Pancreas (tissue), 10 donors: ENCODE data around the gene MTMR4. TPM values are rescaled to one million over a fixed set of nuclear protein-coding genes. Genes with fewer than 3 reads are reported as not detected.
A peak's percentile ranks its signal among the peaks of the same experiment; 100 is the strongest.

Experiments used
- ATAC-seq, 4 donors: fragments of 200-7000 bp; cut with Tn5 transposase; one replicate each; pipeline versions ENCODE4 v1.8.0 to v1.9.1; 2020; ENCODE audit warnings: mild to moderate bottlenecking in 4 of 4, moderate library complexity in 4 of 4
- DNase-seq, 6 donors: peaks; one replicate each; pipeline ENCODE4 v3.0.0-alpha.2; 2020
- FAIRE-seq: peaks from 2 replicates; lab custom pipeline; 2012; peaks lifted over from hg19 to GRCh38; lab: Jason Lieb, UNC
- H3K27ac ChIP-seq, 4 donors: fragments of 200-600 bp; sonication (generic); 1 replicate in 3 of 4; 2 replicates in 1 of 4; pipeline versions ENCODE4 v1.5.0 to v1.8.0; 2020
- H3K27me3 ChIP-seq, 4 donors: fragments of 200-600 bp; one replicate each; pipeline ENCODE4 v1.8.0; 2021
- H3K36me3 ChIP-seq, 3 donors: fragments of 200-600 bp; sonication (generic) in 1 of 3; one replicate each; pipeline versions ENCODE4 v1.5.0 to v1.8.0; 2020 to 2021
- H3K4me1 ChIP-seq, 3 donors: fragments of 200-600 bp; one replicate each; pipeline ENCODE4 v1.8.0; 2021
- H3K4me3 ChIP-seq, 4 donors: fragments of 200-600 bp; sonication (generic) in 2 of 4; one replicate each; pipeline versions ENCODE4 v1.5.0 to v1.8.0; 2020 to 2021
- H3K9me3 ChIP-seq, 4 donors: fragments of 200-600 bp; one replicate each; pipeline ENCODE4 v1.8.0; 2021
- WGBS, 2 donors: extraction: QIAGEN DNeasy Blood & Tissue Kit; methylation state at CpG; one replicate each; pipeline ENCODE4 v1.1.7; 2013; 5-methylcytosine and 5-hydroxymethylcytosine counted together
- intact Hi-C, 3 donors: fragments of 100-400 bp; cut with DNase I; formaldehyde crosslinking; loops; one replicate each; pipeline versions ENCODE4 v1.11.1 to v1.14.2; 2022
- polyA plus RNA-seq, 2 donors: library from polyadenylated mRNA; stranded (reverse); fragments of 200-250 nt; gene quantifications; one replicate each; pipeline ENCODE4 v1.2.3, GENCODE V29; 2013
- total RNA-seq, 6 donors: library from RNA; stranded (reverse); fragmentation: NEBNext Ultra II Directional in 4 of 6; extraction: Animal tissue kit (Norgen Biotek cat#: 25700) in 4 of 6; gene quantifications; one replicate each; pipeline versions ENCODE4 v1.2.1 to v1.2.4, GENCODE V29; 2021 to 2023
- TF ChIP-seq, protein P1 (sequence below), 4 donors: fragments of 200-600 bp; sonication (generic) in 3 of 4; IDR thresholded peaks; one replicate each; pipeline versions ENCODE4 v1.5.0 to v1.8.0; 2021; ENCODE audit warnings: antibody characterized with exemption in 4 of 4
- donor health status: healthy with polysubstance abuse.
- donor health status: DM: no; HTN: no; CAD: no; lungs with moderate emphysema.
- donor health status: DM: no; HTN: no; CAD: no.
- donor health status: control.
- donor health status: control.
- donor health status: Bipolar disorder and iron deficiency.
- donor health status: DM: yes; HTN: yes; CAD: no.
- donor health status: DM: no; HTN: no; CAD: no.
- donor health status: DM: no; HTN: no; CAD: no.
- donor health status: DM: yes; HTN: yes; CAD: no.

Gene MTMR4
- total and polyA plus RNA-seq, 8 donors = 8.1 to 19.9 (median 14.5) TPM

DNA sequence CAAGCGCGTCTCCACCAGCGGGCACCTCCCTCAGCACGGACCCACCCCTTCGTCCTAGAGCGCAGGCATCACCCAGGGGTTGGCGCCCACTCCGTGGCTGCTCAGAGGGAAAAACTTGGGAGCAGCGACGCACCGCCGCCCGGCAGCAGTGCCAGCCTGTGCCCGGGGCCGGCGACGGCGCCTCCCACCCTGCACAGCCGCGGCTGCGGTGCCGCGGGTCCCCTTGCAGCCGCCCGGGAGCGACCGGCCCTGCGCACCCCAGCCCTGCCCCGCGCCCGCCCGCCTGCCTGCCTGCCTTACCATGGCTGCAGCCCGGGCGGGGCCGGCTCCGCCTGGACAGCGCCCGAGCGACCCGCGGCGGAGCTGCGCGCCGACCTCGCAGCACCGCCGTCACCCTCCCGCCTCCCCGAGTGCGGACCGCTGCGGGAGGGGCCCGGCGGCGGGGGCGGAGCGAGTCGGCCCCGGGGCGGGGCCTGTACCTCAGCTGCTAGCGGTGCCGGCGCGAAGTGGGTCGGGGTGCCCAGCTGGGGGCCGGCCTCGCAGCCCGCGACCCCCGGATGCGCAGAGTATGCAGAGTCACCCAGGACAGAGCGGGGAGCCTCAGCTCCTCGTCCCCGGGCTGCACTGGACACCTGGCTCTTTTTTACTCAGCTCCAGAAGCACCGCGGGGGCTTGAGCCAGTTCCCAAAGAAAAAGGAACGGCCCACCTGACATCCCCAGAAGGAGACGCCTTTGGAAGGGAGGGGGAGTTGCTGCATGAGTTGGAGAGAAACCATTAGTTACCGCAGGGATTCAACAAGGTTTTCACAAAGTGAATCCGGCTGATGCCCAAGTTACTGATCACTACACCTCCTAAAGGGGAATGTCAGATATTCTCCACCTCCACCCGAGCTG is 17.5 kb upstream of the MTMR4 start:
- TF ChIP-seq, protein P1, sequence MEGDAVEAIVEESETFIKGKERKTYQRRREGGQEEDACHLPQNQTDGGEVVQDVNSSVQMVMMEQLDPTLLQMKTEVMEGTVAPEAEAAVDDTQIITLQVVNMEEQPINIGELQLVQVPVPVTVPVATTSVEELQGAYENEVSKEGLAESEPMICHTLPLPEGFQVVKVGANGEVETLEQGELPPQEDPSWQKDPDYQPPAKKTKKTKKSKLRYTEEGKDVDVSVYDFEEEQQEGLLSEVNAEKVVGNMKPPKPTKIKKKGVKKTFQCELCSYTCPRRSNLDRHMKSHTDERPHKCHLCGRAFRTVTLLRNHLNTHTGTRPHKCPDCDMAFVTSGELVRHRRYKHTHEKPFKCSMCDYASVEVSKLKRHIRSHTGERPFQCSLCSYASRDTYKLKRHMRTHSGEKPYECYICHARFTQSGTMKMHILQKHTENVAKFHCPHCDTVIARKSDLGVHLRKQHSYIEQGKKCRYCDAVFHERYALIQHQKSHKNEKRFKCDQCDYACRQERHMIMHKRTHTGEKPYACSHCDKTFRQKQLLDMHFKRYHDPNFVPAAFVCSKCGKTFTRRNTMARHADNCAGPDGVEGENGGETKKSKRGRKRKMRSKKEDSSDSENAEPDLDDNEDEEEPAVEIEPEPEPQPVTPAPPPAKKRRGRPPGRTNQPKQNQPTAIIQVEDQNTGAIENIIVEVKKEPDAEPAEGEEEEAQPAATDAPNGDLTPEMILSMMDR (IDR thresholded peaks at IDR 0.05) = no peak
- DNase-seq = peak in 5 of 6 donors; percentile 37 to 83 (median 57)
- H3K27ac ChIP-seq = no peak overlapping the region
- H3K4me3 ChIP-seq = peak overlapping the region; percentile 26 to 59 (median 41)
- 2% methylated on average over 59 to 82 of the region's 82 CpGs for WGBS, 2 donors
- intact Hi-C loops = no loop called here
- H3K4me1 ChIP-seq = no peaks in the 10 kb centered on the region
- no peak for FAIRE-seq
- no peaks in the 10 kb centered on the region for H3K9me3 ChIP-seq
- no peaks in the 10 kb centered on the region for H3K36me3 ChIP-seq
- ATAC-seq = peak; percentile 88 to 96 (median 92)
- H3K27me3 ChIP-seq = no peaks in the 10 kb centered on the region

DNA sequence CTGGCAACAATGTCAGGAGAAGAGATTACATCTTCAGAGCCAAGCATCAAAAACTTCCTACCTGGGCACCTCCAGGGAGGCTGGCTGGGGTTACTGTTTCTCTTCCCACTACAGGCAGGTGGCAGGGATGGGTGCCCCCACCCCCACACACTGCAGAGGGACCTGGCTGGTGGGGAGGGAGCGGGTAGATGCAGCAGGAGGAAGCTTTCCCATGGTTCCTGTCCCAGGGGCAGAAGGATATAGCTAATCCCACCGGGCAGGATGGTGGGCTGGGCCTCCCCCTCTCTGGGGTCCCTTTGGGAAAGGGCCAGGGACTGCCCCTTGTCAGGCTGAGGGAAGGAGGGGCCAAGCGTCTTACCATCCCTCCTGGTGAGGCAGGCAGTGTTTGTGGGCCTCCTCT is 16.7 kb upstream of the MTMR4 start:
- H3K4me1 ChIP-seq = no peaks in the 10 kb centered on the region
- H3K4me3 ChIP-seq = peak overlapping the region in 2 of 4 donors; percentile 51 to 59
- no peak overlapping the region for H3K27ac ChIP-seq
- ATAC-seq = no peak
- H3K27me3 ChIP-seq = no peaks in the 10 kb centered on the region
- no peak for FAIRE-seq
- no peaks in the 10 kb centered on the region for H3K36me3 ChIP-seq
- no peak for DNase-seq
- TF ChIP-seq, protein P1 (IDR thresholded peaks at IDR 0.05) = no peak
- intact Hi-C loops = no loop called here
- 47 to 50% methylated on average over 3 of the region's 3 CpGs for WGBS, 2 donors
- H3K9me3 ChIP-seq = no peaks in the 10 kb centered on the region

DNA sequence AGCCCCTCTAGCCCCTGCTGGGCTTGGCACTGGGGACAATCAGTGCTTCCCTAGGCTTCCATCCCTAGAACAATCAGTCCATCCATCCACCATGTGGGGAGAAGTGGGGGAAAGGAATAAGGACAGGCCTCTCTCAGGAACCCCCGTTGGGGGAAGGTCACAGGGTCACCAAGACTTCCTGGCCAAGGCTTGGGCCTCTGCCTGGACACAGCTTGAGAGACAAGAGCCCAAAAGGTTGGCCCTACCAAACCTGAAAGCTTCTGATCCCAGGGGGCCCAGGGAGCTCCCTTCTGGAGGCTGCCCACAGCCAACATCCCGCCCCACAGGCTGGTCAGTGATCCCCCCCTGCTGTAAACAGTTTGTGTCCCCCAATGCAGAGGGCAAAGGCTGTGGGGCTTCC is 16.2 kb upstream of the MTMR4 start:
- WGBS, 2 donors = 70 to 82% methylated on average over 2 of the region's 2 CpGs
- TF ChIP-seq, protein P1 (IDR thresholded peaks at IDR 0.05) = no peak
- FAIRE-seq (no peak), DNase-seq (no peak), ATAC-seq (no peak)
- no peaks in the 10 kb centered on the region for H3K9me3 ChIP-seq
- H3K27ac ChIP-seq = no peak overlapping the region
- no peaks in the 10 kb centered on the region for H3K4me1 ChIP-seq
- no peak overlapping the region for H3K4me3 ChIP-seq
- intact Hi-C loops = no loop called here
- H3K36me3 ChIP-seq = no peaks in the 10 kb centered on the region
- no peaks in the 10 kb centered on the region for H3K27me3 ChIP-seq

DNA sequence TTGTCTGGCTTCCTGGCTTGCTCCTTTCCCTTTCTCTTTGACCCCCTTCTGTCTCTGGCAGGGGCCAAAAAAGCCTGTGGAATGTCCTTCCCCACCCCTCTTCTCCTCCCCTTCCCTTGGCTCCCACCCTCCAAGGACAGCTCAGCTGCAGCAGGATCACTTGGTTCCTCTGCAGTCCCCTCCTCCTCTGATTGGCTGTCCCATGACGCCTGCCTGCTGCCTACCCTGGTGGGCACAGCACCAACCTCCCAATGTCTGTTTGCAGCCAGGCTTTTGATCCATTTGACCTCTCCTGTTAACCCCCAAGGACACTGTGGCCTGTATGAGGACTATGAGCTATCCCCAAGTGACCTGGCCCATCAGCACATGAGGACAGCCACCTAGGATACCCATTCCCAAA is 14.8 kb upstream of the MTMR4 start:
- no peaks in the 10 kb centered on the region for H3K36me3 ChIP-seq
- FAIRE-seq = no peak
- DNase-seq = no peak
- H3K27me3 ChIP-seq = no peaks in the 10 kb centered on the region
- H3K4me1 ChIP-seq = no peaks in the 10 kb centered on the region
- intact Hi-C loops = no loop called here
- no peak for ATAC-seq
- 60 to 64% methylated on average over 1 of the region's 1 CpG for WGBS, 2 donors
- H3K9me3 ChIP-seq = no peaks in the 10 kb centered on the region
- no peak overlapping the region for H3K27ac ChIP-seq
- H3K4me3 ChIP-seq = no peak overlapping the region
- TF ChIP-seq, protein P1 (IDR thresholded peaks at IDR 0.05) = no peak

DNA sequence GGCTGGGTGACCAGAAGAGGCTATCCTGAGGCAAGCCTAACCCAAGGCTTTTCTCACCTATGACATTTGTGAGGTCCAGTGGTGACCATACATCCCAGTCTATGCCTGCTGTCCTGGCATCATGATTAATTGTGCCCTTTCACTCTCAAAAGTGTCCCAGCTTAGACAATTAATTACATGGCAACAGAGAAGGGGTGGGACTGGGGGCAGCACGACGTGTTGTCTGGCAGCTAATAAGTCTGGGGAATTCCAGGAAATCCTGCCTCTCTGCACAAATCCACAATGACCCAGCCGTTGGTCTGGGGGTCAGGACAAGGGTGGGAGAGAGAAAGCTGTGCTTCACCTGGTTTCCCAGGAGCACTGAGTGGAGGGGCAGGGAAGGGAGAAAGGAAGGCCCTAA is 14.0 kb upstream of the MTMR4 start:
- FAIRE-seq (no peak), DNase-seq (no peak), ATAC-seq (no peak)
- Histone ChIP-seq H3K4me1 (no peaks in the 10 kb centered on the region), H3K4me3 (no peak overlapping the region), H3K36me3 (no peaks in the 10 kb centered on the region), H3K9me3 (no peaks in the 10 kb centered on the region), H3K27me3 (no peaks in the 10 kb centered on the region), H3K27ac (no peak overlapping the region)
- intact Hi-C loops = no loop called here
- 24 to 43% methylated on average over 3 of the region's 3 CpGs for WGBS, 2 donors
- TF ChIP-seq, protein P1 (IDR thresholded peaks at IDR 0.05) = no peak
